ENCODE measurements around the gene STON2.

The STON2 gene

DNA sequence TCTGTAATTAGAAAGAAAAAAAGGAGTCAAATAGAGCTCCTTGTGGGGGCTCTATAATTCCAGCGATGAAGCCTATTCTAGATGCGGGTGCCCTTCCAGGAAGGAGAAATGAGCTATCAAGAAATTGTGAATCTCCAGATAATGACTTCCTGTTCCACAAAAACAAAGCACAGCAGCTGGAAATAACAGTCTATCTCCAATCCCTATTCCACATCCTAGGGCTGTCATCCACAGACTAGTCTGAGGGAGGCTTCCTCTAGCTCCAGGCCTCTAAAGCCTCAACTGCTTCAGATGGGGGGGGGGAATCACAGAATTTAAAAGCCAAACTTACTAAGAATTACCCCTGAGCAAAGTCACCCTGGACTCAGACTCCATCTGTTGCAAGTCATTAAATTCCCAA is 102.0 kb downstream of the STON2 start:
- H3K9ac ChIP-seq (ENCODE audit: low read depth, low read length): no peak overlapping the region

DNA sequence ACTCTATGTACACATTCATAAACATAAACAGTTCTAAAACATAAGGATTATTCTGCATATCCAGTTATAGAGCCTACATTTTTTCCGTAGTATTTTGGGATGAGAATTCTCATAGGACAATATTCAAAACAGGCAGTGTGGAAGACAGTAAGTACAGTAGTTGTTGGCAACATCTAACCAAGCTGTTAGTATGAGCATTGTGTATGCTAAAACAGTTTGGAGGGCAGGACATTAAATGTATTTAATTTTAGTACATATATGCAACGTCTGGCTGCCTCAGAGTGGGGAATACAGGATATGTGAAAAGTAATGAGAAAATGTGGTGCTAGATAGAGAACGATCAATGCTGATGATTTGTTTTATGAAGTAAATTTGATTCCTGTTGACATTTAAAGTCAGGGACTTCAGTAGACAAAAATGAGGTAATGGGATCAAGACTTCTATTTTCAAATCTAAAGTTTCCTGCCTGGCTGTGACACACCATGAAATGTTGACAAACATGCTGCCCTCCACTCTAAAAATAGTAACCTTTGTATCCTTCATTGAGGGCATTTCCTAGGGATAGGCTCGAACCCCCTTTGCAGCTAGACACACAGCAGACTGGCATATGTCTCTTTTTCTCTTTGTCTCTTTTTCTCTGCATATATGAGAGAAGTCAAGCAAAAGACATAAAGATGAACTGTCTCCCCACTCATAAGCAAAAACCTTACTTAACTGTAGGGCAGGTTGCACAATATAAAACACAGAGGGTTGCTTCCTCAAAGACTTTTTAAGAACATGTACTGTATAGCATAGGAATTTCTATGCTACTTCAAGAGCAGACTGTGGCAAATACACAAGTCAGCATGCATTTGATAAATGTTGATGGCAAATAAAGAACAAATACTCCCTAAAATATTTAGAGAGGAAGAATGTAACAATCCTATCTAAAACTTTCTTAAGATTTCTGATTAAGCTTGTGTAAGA is 103.9 kb downstream of the STON2 start:
- no peaks in the 10 kb centered on the region for H3K27me3 ChIP-seq (ENCODE audit: insufficient read depth, low read length)
- no peak overlapping the region for H3K4me3 ChIP-seq (ENCODE audit: low read length)
- H3K9me3 ChIP-seq (ENCODE audit: insufficient read depth, low read depth, low read length): no peaks in the 10 kb centered on the region
- H3K36me3 ChIP-seq (ENCODE audit: insufficient read depth, low read depth, low read length): no peaks in the 10 kb centered on the region
- no peak overlapping the region for H3K27ac ChIP-seq (ENCODE audit: low read length)
- H3K9ac ChIP-seq (ENCODE audit: low read depth, low read length): no peak overlapping the region
- no peaks in the 10 kb centered on the region for H3K4me1 ChIP-seq (ENCODE audit: insufficient read depth, low read length)

More for the DNA sequence above, 102.0 kb downstream of the STON2 start:
- H3K36me3 ChIP-seq (ENCODE audit: insufficient read depth, low read depth, low read length): no peaks in the 10 kb centered on the region
- H3K27me3 ChIP-seq (ENCODE audit: insufficient read depth, low read length): no peaks in the 10 kb centered on the region
- H3K4me3 ChIP-seq (ENCODE audit: low read length): no peak overlapping the region
- no peaks in the 10 kb centered on the region for H3K9me3 ChIP-seq (ENCODE audit: insufficient read depth, low read depth, low read length)
- no peaks in the 10 kb centered on the region for H3K4me1 ChIP-seq (ENCODE audit: insufficient read depth, low read length)
- no peak overlapping the region for H3K27ac ChIP-seq (ENCODE audit: low read length)

DNA sequence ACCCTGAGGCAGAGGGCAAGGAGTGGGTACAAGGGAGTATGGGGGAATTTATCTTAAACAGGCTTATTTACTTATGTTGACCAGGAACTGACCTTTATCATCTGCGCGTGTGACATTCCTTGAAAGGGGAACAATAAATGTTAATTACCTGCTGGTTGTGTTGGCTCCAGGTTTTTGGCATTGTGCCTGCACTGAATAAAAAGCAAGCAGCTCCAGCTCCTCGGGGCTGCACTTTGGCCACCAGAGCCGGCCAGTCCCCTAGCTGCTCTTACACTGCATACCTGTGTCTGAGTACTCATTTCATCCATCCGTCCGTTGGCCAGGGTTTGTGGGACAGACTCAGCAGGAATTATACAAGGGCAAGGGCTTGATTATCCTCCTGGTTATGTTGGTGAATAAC is 110.6 kb downstream of the STON2 start:
- Histone ChIP-seq H3K4me1 (ENCODE audit: insufficient read depth, low read length) (no peaks in the 10 kb centered on the region), H3K9me3 (ENCODE audit: insufficient read depth, low read depth, low read length) (peaks cover 6% of the 10 kb centered on the region; the same call in 1 of the 2 replicates), H3K4me3 (ENCODE audit: low read length) (no peak overlapping the region), H3K27me3 (ENCODE audit: insufficient read depth, low read length) (no peaks in the 10 kb centered on the region), H3K9ac (ENCODE audit: low read depth, low read length) (no peak overlapping the region), H3K36me3 (ENCODE audit: insufficient read depth, low read depth, low read length) (no peaks in the 10 kb centered on the region), H3K27ac (ENCODE audit: low read length) (no peak overlapping the region)

DNA sequence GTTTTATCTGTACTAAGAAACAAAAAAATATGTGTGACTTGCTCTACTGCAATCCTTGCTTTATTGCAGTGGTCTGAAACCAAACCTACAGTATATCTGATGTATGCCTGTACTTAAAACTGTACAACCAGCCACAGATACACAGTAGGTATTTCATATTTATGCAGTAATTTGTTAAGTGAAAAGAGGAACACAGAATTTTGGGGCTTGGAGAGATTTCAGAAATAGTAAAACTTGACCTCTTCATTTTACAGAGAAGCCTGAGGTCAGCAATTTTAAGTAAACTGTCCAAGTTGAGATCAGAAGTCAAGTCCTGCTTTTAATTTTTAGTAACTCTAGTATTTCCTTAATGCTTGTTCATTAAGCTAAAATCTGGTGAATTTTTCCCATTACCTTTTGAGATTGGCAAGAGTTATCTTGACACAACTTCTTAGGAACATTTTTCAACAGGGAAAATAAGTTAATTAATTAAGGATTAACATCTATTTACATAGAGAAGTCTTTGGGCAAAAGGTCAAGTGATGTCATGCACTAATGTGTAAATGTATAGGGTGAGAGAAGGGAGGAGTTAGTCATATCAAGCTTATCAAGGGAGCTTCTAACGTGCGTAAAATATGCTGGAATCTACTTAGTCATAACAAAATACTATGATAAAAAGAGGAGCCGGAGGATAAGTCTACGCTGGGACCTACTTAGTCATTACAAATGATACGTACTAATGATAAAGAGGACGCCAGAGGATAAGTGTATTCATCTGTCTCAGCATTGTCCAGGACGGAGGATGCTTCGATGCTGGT is 113.4 kb downstream of the STON2 start:
- H3K4me3 ChIP-seq (ENCODE audit: low read length): no peak overlapping the region
- H3K27ac ChIP-seq (ENCODE audit: low read length): no peak overlapping the region
- peaks cover 11% of the 10 kb centered on the region for H3K4me1 ChIP-seq (ENCODE audit: insufficient read depth, low read length)
- no peak overlapping the region for H3K9ac ChIP-seq (ENCODE audit: low read depth, low read length)
- H3K9me3 ChIP-seq (ENCODE audit: insufficient read depth, low read depth, low read length): peaks cover 6% of the 10 kb centered on the region; the same call in 1 of the 2 replicates
- H3K27me3 ChIP-seq (ENCODE audit: insufficient read depth, low read length): no peaks in the 10 kb centered on the region
- no peaks in the 10 kb centered on the region for H3K36me3 ChIP-seq (ENCODE audit: insufficient read depth, low read depth, low read length)

DNA sequence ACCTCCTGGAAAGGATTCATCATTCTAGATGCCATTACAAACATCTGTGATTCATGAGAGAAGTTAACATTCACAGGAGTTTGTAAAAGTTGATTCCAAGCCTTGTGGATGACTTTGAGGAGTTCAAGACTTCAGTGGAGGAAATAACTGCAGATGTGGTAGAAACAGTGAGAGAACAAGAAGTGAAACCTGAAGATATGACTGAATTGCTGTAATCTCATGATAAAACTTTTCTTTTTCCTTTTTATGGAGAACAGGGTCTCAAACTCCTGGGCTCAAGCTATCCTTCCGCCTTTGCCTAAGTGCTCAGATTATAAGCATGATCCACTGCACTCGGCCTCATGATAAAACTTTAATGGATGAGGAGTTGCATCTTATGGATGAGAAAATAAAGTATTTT is 114.9 kb downstream of the STON2 start:
- peaks cover 6% of the 10 kb centered on the region; the same call in 1 of the 2 replicates for H3K9me3 ChIP-seq (ENCODE audit: insufficient read depth, low read depth, low read length)
- H3K27me3 ChIP-seq (ENCODE audit: insufficient read depth, low read length): no peaks in the 10 kb centered on the region
- no peak overlapping the region for H3K4me3 ChIP-seq (ENCODE audit: low read length)
- no peak overlapping the region for H3K27ac ChIP-seq (ENCODE audit: low read length)
- H3K36me3 ChIP-seq (ENCODE audit: insufficient read depth, low read depth, low read length): no peaks in the 10 kb centered on the region
- no peak overlapping the region for H3K9ac ChIP-seq (ENCODE audit: low read depth, low read length)
- peaks cover 17% of the 10 kb centered on the region for H3K4me1 ChIP-seq (ENCODE audit: insufficient read depth, low read length)

DNA sequence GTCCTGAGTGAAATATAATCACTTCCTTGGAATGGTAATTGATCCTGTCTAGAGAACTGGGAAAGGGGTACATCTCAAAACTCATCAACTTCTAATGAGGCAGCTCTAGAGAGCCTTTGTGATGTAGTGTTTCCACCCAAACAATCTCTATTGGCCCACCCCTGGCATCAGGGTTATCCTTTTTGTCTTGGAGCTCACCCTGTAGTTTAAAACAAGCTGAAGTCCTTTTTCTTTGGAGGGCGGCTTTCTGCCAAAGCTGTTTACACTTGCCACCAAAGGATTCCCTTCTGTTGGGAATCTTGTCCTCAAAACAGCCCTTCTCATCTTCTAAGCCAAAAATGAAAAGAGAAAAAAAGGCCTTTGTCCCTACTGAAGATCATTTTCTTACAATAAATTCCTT is 118.8 kb downstream of the STON2 start:
- Histone ChIP-seq H3K9me3 (ENCODE audit: insufficient read depth, low read depth, low read length) (no peaks in the 10 kb centered on the region), H3K4me3 (ENCODE audit: low read length) (no peak overlapping the region), H3K36me3 (ENCODE audit: insufficient read depth, low read depth, low read length) (peaks cover 23% of the 10 kb centered on the region; the same call in 1 of the 2 replicates), H3K4me1 (ENCODE audit: insufficient read depth, low read length) (peaks cover 17% of the 10 kb centered on the region), H3K27me3 (ENCODE audit: insufficient read depth, low read length) (no peaks in the 10 kb centered on the region), H3K27ac (ENCODE audit: low read length) (no peak overlapping the region), H3K9ac (ENCODE audit: low read depth, low read length) (no peak overlapping the region)

DNA sequence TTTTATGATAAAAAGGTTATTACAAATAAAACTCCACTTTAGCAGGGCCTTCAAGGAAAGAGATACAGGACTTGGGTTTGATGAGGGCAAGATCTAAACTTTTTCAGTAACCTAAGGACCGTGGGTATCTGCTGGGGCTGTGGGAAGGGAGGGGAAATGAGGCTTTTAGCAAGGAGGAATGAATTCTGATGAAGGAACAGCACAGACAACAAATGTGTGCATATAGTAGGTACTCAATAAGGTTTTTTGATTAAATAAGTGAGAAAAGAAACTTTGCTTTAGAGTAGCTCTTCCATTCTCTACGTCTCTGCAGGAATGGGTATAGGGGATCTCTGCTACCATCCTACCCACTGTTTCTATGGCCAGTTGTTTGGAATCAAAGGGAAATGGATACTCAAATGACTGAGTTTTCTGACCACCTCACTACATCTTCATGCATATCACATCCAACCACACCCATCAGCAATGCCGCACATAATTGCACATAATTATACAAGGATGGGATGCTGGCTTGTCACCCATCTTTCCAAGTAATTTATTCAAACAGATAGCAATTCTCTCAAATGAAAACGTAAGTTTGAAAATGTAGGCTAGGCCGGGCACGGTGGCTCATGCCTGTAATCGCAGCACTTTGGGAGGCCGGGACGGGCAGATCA is 119.9 kb downstream of the STON2 start:
- no peaks in the 10 kb centered on the region for H3K27me3 ChIP-seq (ENCODE audit: insufficient read depth, low read length)
- no peaks in the 10 kb centered on the region for H3K9me3 ChIP-seq (ENCODE audit: insufficient read depth, low read depth, low read length)
- H3K9ac ChIP-seq (ENCODE audit: low read depth, low read length): no peak overlapping the region
- peaks cover 25% of the 10 kb centered on the region; the same call in 1 of the 2 replicates for H3K36me3 ChIP-seq (ENCODE audit: insufficient read depth, low read depth, low read length)
- H3K4me3 ChIP-seq (ENCODE audit: low read length): no peak overlapping the region
- H3K27ac ChIP-seq (ENCODE audit: low read length): no peak overlapping the region
- peaks cover 17% of the 10 kb centered on the region for H3K4me1 ChIP-seq (ENCODE audit: insufficient read depth, low read length)

DNA sequence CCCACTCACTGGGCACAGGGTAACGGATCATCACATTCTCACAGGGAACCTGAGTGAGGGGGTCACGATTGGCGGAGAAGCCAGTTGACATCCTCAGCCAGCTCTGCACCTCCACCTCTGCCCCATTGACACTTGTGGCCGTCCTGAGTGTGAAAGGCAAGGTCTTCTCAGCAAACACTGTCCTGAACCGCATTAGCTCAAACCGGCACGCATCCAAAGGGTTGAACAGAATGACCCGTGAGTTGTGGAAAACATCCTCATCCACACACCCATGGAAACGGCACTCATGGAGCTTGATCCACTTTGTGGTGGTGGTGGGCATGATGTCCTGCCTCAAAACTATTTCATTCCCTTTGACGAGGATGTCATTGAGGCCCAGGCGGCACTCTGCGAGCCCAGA is 123.0 kb downstream of the STON2 start:
- H3K36me3 ChIP-seq (ENCODE audit: insufficient read depth, low read depth, low read length): peaks cover 25% of the 10 kb centered on the region; the same call in 1 of the 2 replicates
- H3K27me3 ChIP-seq (ENCODE audit: insufficient read depth, low read length): no peaks in the 10 kb centered on the region
- no peak overlapping the region for H3K4me3 ChIP-seq (ENCODE audit: low read length)
- H3K9ac ChIP-seq (ENCODE audit: low read depth, low read length): no peak overlapping the region
- no peaks in the 10 kb centered on the region for H3K9me3 ChIP-seq (ENCODE audit: insufficient read depth, low read depth, low read length)
- no peak overlapping the region for H3K27ac ChIP-seq (ENCODE audit: low read length)
- peaks cover 9% of the 10 kb centered on the region for H3K4me1 ChIP-seq (ENCODE audit: insufficient read depth, low read length)

DNA sequence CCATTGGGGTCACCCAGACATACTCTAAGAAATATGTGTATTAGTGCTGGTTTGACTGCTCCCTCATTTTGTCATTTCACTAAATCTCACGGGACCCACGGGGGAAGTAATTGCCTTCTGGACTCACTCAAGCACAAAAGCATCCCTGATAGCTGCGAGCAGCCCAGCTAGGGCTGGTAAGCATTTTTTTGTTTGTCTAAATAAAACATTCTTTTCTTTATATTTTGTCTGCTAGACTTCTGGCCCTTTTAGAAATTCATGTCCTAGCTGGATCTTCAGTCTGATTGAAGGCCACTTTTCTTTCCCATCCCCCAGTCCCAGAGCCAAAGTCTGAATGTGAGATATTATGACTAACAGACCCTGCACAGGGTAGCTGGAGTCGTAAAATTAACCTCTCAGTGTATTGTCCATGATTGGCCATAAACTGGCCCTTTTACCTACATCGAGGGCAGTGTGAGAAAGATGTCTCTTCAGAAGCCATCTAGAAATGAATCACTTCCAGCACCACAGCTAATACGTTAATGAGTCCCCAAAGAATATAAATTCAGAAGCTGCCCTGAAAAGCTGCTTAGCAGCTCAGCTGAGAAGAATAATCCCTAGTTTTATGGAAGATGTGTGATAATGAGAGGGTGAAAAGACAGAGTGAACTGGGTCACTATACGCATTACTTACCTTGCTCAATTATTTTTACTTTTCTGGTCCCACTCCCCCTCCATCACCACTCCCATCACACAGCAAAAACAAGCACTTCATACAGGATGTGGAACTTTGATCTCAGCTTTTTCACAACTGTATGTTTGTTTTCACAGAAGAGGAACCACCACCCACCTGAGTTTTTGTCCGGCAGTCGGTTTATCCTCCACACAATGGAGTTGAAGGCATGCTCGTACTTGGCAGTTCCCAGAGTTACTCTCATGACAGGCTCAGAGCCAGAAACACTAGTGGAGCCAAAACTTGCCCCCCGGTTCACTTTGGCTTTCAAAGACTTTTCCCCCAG is 123.8 kb downstream of the STON2 start:
- Histone ChIP-seq H3K9ac (ENCODE audit: low read depth, low read length) (no peak overlapping the region), H3K27ac (ENCODE audit: low read length) (no peak overlapping the region), H3K27me3 (ENCODE audit: insufficient read depth, low read length) (no peaks in the 10 kb centered on the region), H3K36me3 (ENCODE audit: insufficient read depth, low read depth, low read length) (peaks cover 25% of the 10 kb centered on the region; the same call in 1 of the 2 replicates), H3K4me3 (ENCODE audit: low read length) (no peak overlapping the region), H3K9me3 (ENCODE audit: insufficient read depth, low read depth, low read length) (no peaks in the 10 kb centered on the region), H3K4me1 (ENCODE audit: insufficient read depth, low read length) (peaks cover 4% of the 10 kb centered on the region; the same call in 1 of the 2 replicates)

DNA sequence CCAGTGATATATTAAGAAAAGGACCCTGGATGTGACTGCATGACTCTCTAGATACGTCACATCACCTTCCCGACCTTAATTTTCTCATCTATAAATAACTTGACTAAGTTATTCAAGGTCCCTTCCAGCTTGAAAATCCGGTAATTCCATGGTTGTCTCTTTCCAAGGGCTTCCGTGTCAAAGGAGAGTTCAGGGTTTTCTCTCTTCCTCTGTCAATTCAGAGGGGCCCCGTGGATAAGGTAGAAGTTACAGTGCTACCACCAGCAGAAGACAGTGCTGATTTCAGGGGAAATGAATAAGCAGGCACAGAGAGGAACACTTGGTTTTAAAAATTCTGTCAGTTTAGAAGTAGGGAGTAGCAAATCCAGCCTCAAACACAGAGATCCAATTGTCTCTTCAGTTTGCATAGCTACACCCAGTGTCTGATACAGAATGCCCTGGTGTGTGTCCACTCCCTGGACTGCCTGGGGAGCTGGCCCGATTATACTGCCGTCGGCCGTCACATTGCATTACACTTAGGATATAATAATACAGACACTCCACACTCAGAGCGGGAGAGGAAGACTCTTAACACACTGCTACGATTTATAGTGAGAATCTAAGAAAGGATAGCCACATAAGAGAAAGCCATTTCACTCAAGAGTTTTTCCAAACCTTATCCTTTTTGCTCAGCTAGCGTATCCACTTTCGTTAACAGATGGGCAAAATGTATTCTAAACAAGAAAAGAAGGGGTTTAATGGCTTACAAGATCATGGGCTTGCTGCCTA is 124.6 kb downstream of the STON2 start:
- H3K9me3 ChIP-seq (ENCODE audit: insufficient read depth, low read depth, low read length): no peaks in the 10 kb centered on the region
- H3K27ac ChIP-seq (ENCODE audit: low read length): no peak overlapping the region
- H3K36me3 ChIP-seq (ENCODE audit: insufficient read depth, low read depth, low read length): peaks cover 27% of the 10 kb centered on the region; the same call in 1 of the 2 replicates
- H3K9ac ChIP-seq (ENCODE audit: low read depth, low read length): no peak overlapping the region
- no peaks in the 10 kb centered on the region for H3K4me1 ChIP-seq (ENCODE audit: insufficient read depth, low read length)
- no peak overlapping the region for H3K4me3 ChIP-seq (ENCODE audit: low read length)
- H3K27me3 ChIP-seq (ENCODE audit: insufficient read depth, low read length): no peaks in the 10 kb centered on the region
